Amygdala (tissue), 56 donors: ENCODE measurements around the gene CD276.

Experiments used
- DNase-seq, 56 donors: peaks; one replicate each; lab custom pipeline; 2025; lab: John Stamatoyannopoulos, UW

CD276 gene

GRCh38 chr15:73745073-73745472 lies 60.9 kb downstream of the CD276 start:
- DNase-seq, result no peak

DNA sequence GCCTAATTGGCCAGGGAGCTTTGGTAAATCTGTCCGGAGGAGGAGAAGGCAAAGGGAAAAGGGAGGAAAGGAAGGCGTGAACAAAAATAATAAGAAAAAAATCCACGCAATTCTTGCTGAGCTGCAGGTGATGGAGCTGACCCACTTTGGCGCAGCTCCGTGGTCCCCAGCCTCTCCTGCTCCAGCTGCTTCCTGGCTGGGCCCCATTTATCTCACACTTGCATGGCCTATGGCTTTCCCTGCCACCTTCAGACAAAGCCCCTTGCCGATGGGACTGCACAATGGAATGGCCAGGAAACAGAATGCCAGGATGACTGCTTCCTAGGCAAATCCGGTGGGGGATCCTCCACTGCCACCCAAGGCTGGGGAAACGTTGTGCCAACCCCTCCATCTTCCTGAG lies 62.1 kb downstream of the CD276 start:
- no peak for DNase-seq

GRCh38 chr15:73746883-73747282 lies 62.7 kb downstream of the CD276 start:
- no peak for DNase-seq

DNA sequence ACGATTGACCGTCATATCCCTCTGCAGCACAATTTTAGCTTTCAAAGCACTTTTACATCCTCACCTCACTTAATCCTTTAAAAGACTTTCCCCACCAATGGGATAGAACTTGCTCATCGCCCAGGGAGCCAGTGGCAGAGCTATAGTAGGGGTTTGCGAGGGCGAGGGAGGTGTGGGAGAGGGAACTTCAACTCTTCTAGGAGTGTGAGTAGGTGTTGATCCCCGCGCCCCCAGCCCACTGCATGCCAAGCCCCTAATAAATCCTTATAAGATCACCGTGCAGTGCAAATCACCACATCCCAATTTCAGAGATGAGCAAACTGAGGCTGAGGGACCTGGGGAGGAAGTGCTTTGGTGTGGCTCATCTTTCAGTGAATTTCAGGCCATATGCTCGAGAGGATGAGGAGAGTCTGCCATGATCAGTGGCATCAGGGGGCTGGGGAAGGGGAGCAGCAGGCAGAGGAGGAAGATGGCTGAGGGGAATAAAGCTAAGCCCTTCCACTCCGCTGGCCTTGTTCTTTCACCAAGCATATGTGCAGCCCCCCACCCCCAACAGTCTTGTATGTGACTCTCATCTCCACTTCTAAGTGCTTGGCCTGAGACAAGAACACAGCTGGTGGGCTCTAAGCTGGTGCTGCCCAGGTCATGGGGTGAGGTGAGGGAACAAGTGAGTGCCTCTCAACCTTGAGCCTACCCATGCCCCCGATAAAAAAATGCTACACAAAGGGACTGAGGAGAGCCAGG lies 63.8 kb downstream of the CD276 start:
- no peak for DNase-seq

GRCh38 chr15:73748730-73749129 lies 64.5 kb downstream of the CD276 start:
- DNase-seq, result peak in 2 of 56 donors; percentile 10 to 21

GRCh38 chr15:73749533-73749932 lies 65.3 kb downstream of the CD276 start:
- DNase-seq, result no peak

GRCh38 chr15:73749971-73750370 lies 65.8 kb downstream of the CD276 start:
- no peak for DNase-seq

GRCh38 chr15:73750438-73750837 lies 66.3 kb downstream of the CD276 start:
- DNase-seq, result no peak

DNA sequence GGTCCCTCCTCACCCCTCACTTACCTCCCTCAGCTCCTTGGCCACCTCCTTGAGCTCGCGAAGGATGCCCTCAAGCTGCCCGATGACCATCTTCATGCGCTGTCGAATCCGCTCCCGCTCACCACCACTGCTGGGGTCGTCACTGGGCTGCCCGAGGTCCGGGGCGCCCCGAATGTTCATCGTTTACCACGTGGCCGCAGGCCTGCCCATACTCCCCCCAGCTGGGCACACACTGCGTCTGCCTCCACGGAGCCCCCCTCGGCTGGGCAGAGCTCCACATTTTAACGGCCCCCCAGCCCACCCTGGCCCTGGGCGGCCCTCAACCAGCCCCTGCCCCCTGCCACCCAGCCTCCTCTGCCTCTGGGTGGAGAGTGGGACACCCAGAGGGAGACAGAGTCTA lies 66.8 kb downstream of the CD276 start:
- no peak for DNase-seq

DNA sequence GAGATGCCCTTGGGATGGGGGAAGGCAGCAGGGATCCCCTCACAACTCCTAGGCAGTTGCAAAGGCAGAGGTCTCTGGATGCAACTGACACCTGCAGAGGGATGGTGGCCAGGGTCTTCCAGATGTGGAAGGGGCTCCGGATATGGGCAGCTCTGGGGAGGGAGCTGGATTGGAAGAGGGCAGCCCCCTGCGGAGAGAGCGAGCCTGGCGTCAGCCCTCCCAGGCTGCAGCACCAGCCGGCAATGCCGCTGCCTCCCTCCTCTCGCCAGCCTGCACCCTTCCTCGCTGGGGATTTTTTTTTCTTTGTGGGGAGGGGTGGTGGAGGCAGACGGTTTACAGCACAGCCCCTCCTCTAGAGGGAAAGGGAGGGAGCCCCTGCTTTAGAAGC lies 67.3 kb downstream of the CD276 start:
- peak in 6 of 56 donors; percentile 21 to 61 (median 34) for DNase-seq

GRCh38 chr15:73751899-73752805 lies 68.0 kb downstream of the CD276 start:
- no peak for DNase-seq

DNA sequence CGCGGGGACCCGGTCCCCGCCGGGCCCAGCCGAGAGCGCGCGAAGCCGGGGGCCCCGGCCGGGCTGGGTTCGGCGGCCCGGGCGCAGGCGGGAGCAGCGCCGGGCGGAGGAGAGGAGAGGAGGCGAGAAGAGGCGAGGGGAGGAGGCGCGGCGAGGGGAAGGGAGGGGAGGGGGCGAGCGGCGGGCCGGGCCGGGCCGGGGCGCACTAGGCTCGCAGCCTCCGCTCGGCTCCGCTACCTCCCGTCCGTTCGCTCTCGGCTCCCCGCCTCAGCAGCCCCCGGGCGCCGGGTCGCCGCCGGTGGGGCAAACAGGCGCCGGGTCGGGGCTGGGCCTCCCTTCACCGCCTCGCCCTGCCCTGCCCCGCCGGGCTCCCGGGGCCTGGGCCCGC lies 68.6 kb downstream of the CD276 start:
- peak in 2 of 56 donors; percentile 14 to 15 for DNase-seq

- peak in 15 of 56 donors; percentile 12 to 59 (median 45) for DNase-seq
These were observed 69.3 kb downstream of the CD276 start, which contains the start of gene INSYN1 for GRCh38 chr15:73753250-73754130. Gene INSYN1 (minus strand): TSS chr15:73753351. CDS start chr15:73751130, 2,221 bp downstream.

GRCh38 chr15:73754461-73754860 lies 70.3 kb downstream of the CD276 start:
- DNase-seq, result no peak

- DNase-seq, result peak in 1 of 56 donors; percentile 43
These were observed 71.3 kb downstream of the CD276 start for GRCh38 chr15:73755481-73755880.

DNA sequence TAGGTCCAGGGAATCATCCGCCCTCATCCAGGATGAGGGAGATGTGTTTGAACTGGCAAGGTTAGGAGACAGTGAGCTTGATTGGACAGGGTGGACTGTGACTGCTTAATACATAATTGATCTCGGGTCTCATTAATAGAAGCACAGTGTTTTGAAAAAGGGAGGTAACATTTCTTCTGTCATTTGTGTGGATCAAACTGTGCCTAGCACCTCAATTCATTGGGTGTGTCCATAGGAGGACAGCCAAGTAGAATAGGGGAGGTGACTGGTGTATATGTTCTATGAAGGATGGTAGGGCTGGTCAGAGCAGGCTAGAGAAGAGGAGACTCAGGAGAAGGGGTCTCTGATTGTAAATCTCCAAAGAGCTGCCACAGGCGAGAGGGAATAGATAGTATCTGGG lies 71.8 kb downstream of the CD276 start:
- no peak for DNase-seq

- DNase-seq, result no peak
These were observed 72.2 kb downstream of the CD276 start for GRCh38 chr15:73756390-73756789.

DNA sequence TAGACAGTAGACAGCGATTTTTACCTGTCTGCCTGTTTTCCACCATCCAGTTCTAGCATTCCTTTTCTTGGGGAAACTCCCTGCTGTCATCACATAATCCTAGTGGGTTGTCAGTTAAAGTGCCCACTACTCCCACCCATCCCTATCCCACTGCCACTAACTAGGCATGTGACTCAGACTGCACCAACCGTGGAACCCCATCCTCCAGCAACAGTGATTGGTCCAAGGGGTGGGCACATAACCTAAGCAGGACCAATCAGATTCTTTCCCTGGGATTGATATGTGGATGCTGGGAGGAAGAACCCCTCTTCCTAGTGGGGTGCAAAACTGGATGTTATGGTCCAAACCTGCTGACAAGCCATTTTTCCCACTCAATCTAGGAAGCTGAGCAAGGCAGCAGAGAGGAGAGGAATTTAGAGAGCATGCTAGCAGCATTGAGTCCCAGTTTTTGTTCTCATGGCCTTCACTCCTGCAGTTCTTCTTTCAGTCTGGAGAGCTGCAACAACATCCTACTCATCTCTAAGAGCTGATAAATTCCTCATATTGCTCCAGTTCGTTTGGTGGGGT lies 72.8 kb downstream of the CD276 start:
- DNase-seq, result peak in 3 of 56 donors; percentile 17 to 42 (median 21)

DNA sequence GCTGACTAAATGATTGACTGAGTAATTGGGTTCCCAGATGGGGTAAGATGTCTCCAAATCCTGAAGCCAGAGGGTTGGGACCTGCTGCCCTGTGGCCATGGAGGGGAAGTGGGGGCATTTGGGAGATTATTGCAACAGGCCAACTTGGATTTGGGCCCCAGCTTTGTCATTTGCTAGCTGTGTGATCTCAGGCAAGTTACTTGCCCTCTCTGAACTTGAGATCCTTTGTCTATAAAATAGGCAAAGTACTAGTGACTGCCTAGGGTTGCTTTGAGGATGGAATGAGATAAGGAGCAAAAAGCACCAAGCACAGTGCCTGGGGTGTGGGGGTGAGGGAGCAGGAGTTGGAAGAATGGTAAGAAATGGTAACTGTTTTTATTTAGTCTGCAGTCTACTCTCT lies 73.4 kb downstream of the CD276 start:
- no peak for DNase-seq

- DNase-seq, result no peak
These were observed 74.3 kb downstream of the CD276 start for GRCh38 chr15:73758461-73758860.
